ENCODE results near the gene TMEM271.

The TMEM271 gene

GRCh38 chr4:531721-532565 lies 44.2 kb downstream of the TMEM271 start:
- DNase-seq = no peak

- no peak for DNase-seq
Measured at GRCh38 chr4:531076-531475, 45.0 kb downstream of the TMEM271 start.

GRCh38 chr4:530017-530781 lies 45.9 kb downstream of the TMEM271 start:
- DNase-seq = no peak

GRCh38 chr4:529563-529962 lies 46.5 kb downstream of the TMEM271 start:
- DNase-seq = no peak

DNA sequence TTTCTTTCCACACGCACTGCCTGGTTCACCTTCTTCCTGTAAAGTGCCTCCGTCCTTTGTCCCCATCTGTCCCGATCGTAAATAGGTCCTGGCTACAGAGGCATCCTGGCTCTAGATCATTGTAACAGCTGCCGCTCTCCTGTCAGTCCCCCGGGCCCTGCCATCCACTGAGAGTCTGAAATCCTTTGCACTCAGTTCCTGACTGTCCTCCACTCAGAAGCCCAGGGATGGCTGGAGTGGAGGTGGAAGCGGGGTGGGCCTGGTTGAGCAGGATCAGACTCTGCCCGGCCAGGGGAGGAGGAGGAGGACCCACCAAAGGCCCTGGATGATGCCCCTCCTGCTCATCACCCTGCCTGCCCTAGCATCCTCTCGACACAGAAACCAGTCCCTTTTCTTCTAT lies 47.3 kb downstream of the TMEM271 start:
- no peak for DNase-seq

GRCh38 chr4:528296-528695 lies 47.8 kb downstream of the TMEM271 start:
- DNase-seq = no peak

DNA sequence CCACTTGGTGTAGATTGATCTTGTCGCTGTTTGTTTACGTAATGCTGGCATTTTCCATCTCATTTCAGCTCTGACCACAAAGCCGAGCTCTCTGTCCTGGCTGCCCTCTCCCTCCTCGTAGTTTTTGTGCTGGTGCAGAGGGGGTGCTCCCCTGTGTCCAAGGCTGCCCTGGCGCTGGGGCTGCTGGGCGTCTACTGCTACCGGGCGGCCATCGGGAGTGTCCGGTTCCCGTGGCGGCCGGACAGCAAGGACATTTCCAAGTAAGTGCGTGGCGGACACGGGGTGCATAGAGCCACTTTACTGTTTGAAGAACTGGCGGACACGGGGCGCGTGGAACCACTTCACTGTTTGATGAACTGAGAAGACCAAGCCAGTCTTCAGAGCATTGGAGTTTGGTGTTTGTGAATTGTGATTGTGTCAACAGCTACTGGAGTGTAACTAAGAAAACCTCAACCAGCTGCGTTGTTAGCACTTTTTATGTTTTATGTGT lies 49.1 kb downstream of the TMEM271 start:
- DNase-seq = no peak

GRCh38 chr4:526189-526909 lies 49.7 kb downstream of the TMEM271 start:
- no peak for DNase-seq

- no peak for DNase-seq
Measured at GRCh38 chr4:525660-526059, 50.4 kb downstream of the TMEM271 start.

- DNase-seq = no peak
Measured at GRCh38 chr4:524196-524595, 51.9 kb downstream of the TMEM271 start.
